ENCODE results near the gene FOLR2.

DNA sequence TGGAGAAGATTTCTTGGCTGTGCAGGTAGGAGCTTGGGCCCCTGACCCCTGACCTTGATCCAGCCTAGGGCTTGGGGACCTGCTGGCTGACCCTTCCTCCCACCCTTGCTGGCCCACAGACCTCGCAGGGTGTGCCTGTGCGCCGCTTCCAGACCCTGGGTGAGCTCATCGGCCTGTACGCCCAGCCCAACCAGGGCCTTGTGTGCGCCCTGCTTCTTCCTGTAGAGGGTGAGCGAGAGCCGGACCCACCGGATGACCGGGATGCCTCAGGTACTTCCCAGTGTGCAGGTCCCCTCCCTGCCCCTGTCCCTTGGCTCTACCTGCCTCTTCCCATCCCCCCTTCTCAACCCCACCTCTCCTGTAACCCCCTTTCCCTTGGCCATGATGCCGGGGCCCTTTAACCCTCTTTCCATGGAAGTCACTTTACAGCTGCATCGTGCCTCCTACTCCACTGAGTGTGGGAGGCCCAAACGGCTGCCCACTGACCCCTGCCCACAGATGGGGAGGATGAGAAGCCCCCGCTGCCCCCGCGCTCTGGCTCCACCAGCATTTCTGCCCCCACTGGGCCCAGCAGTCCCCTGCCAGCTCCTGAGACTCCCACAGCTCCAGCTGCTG lies 11.7 kb downstream of the FOLR2 start:
- no peak for TF ChIP-seq EZH2phosphoT487 (IDR thresholded peaks at IDR 0.05; ENCODE audit: unreplicated experiment)
- TF ChIP-seq EZH2 (IDR thresholded peaks at IDR 0.05; ENCODE audit: low read depth, unreplicated experiment): no peak
- no peak for TF ChIP-seq CREB1 (CRISPR knock-in tag; IDR thresholded peaks at IDR 0.05; ENCODE audit: low read depth)
- TF ChIP-seq, protein P1, sequence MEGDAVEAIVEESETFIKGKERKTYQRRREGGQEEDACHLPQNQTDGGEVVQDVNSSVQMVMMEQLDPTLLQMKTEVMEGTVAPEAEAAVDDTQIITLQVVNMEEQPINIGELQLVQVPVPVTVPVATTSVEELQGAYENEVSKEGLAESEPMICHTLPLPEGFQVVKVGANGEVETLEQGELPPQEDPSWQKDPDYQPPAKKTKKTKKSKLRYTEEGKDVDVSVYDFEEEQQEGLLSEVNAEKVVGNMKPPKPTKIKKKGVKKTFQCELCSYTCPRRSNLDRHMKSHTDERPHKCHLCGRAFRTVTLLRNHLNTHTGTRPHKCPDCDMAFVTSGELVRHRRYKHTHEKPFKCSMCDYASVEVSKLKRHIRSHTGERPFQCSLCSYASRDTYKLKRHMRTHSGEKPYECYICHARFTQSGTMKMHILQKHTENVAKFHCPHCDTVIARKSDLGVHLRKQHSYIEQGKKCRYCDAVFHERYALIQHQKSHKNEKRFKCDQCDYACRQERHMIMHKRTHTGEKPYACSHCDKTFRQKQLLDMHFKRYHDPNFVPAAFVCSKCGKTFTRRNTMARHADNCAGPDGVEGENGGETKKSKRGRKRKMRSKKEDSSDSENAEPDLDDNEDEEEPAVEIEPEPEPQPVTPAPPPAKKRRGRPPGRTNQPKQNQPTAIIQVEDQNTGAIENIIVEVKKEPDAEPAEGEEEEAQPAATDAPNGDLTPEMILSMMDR (conservative IDR thresholded peaks at IDR 0.05; ENCODE audit: low read depth in 2 of 2): 0 out of 4 replicates have a peak, but pooled peaks of 1 of the 2 experiments have one; percentile 17
- TF ChIP-seq, protein P2, sequence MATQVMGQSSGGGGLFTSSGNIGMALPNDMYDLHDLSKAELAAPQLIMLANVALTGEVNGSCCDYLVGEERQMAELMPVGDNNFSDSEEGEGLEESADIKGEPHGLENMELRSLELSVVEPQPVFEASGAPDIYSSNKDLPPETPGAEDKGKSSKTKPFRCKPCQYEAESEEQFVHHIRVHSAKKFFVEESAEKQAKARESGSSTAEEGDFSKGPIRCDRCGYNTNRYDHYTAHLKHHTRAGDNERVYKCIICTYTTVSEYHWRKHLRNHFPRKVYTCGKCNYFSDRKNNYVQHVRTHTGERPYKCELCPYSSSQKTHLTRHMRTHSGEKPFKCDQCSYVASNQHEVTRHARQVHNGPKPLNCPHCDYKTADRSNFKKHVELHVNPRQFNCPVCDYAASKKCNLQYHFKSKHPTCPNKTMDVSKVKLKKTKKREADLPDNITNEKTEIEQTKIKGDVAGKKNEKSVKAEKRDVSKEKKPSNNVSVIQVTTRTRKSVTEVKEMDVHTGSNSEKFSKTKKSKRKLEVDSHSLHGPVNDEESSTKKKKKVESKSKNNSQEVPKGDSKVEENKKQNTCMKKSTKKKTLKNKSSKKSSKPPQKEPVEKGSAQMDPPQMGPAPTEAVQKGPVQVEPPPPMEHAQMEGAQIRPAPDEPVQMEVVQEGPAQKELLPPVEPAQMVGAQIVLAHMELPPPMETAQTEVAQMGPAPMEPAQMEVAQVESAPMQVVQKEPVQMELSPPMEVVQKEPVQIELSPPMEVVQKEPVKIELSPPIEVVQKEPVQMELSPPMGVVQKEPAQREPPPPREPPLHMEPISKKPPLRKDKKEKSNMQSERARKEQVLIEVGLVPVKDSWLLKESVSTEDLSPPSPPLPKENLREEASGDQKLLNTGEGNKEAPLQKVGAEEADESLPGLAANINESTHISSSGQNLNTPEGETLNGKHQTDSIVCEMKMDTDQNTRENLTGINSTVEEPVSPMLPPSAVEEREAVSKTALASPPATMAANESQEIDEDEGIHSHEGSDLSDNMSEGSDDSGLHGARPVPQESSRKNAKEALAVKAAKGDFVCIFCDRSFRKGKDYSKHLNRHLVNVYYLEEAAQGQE (IDR thresholded peaks at IDR 0.05; ENCODE audit: unreplicated experiment): no peak
- no peak for TF ChIP-seq POLR2AphosphoS5 (IDR thresholded peaks at IDR 0.05; ENCODE audit: low read depth)
- TF ChIP-seq JUNB (IDR thresholded peaks at IDR 0.05; ENCODE audit: unreplicated experiment): no peak
- TF ChIP-seq ETS1 (IDR thresholded peaks at IDR 0.05): no peak
- no peak for TF ChIP-seq STAT1 (IDR thresholded peaks at IDR 0.05; ENCODE audit: unreplicated experiment)
- TF ChIP-seq ZNF114 (CRISPR knock-in tag; IDR thresholded peaks at IDR 0.05): no peak

All from GM23338 (cell line).